Tibial nerve (tissue), 4 donors: ENCODE measurements around the gene ALDH4A1. TPM values are rescaled to one million over a fixed set of nuclear protein-coding genes. Genes with fewer than 3 reads are reported as not detected.

Source experiments
- DNase-seq, 2 donors: peaks; one replicate each; pipeline ENCODE4 v3.0.0-alpha.2; 2019; ENCODE audit warnings: low spot score in 2 of 2
- H3K27ac ChIP-seq, 4 donors: fragments of 200-600 bp; sonication (generic) in 3 of 4; one replicate each; pipeline ENCODE4 v1.5.1; 2017 to 2019; ENCODE audit warnings: mild to moderate bottlenecking in 1 of 4
- H3K27me3 ChIP-seq, 2 donors: fragments of 200-600 bp; sonication (generic) in 1 of 2; one replicate each; pipeline versions ENCODE4 v1.5.1 to v1.6.0; 2017 to 2019
- H3K36me3 ChIP-seq, 3 donors: fragments of 200-600 bp; sonication (generic); one replicate each; pipeline ENCODE4 v1.5.1; 2018 to 2019
- H3K4me1 ChIP-seq, 4 donors: fragments of 200-600 bp; sonication (generic) in 3 of 4; one replicate each; pipeline ENCODE4 v1.5.1; 2017 to 2019
- H3K4me3 ChIP-seq, 4 donors: fragments of 200-600 bp; sonication (generic) in 3 of 4; one replicate each; pipeline ENCODE4 v1.5.1; 2017 to 2019; ENCODE audit warnings: mild to moderate bottlenecking in 1 of 4, moderate library complexity in 1 of 4
- H3K9me3 ChIP-seq, 4 donors: fragments of 200-600 bp; sonication (generic) in 3 of 4; one replicate each; pipeline ENCODE4 v1.5.1; 2017 to 2019
- CTCF ChIP-seq, 5 experiments: fragments of 200-600 bp in 3 of 5; fragments of 450-650 bp in 2 of 5; sonication (generic) in 3 of 5; IDR thresholded peaks; one replicate each; pipeline ENCODE4 v1.5.1; 2016 to 2019; ENCODE audit warnings: antibody characterized with exemption in 5 of 5, mild to moderate bottlenecking in 3 of 5, moderate library complexity in 2 of 5
- EP300 ChIP-seq, 2 donors: sonication (generic); formaldehyde crosslinking; IDR thresholded peaks; one replicate each; pipeline ENCODE4 v1.6.1; 2017; ENCODE audit warnings: antibody characterized with exemption in 2 of 2, mild to moderate bottlenecking in 1 of 2
- POLR2A ChIP-seq, 2 donors: fragments of 450-650 bp; IDR thresholded peaks; one replicate each; pipeline ENCODE4 v1.6.1; 2017; ENCODE audit warnings: antibody characterized with exemption in 2 of 2, mild to moderate bottlenecking in 2 of 2, moderate library complexity in 2 of 2
- WGBS, 2 donors: methylation state at CpG; one replicate each; pipeline ENCODE4 v1.1.5; 2018; 5-methylcytosine and 5-hydroxymethylcytosine counted together
- total RNA-seq, 4 donors: library from RNA; depleted of rRNA; stranded (reverse); fragments of >200 nt; gene quantifications; one replicate each; pipeline ENCODE4 v1.1.0, GENCODE V29; 2016

Gene ALDH4A1
- total RNA-seq, 4 donors from 2014 or later: 31.2 to 42.0 (median 35.3) TPM

GRCh38 chr1:18942340-18942739 lies 40.0 kb upstream of the ALDH4A1 start:
- peaks cover 0 to 52% (median 30%) of the 10 kb centered on the region in 4 donors for H3K4me1 ChIP-seq
- no peaks in the 10 kb centered on the region for H3K9me3 ChIP-seq
- DNase-seq: no peak
- H3K27me3 ChIP-seq: no peaks in the 10 kb centered on the region
- H3K27ac ChIP-seq: peak overlapping the region in 2 of 4 donors; percentile 70 to 87
- TF ChIP-seq POLR2A (IDR thresholded peaks at IDR 0.05) (no peak), EP300 (IDR thresholded peaks at IDR 0.05) (no peak)
- WGBS, 2 donors: 84 to 94% methylated on average over 4 of the region's 4 CpGs
- H3K4me3 ChIP-seq: no peak overlapping the region
- no peaks in the 10 kb centered on the region for H3K36me3 ChIP-seq

- peak overlapping the region in 2 of 4 donors; percentile 70 to 87 for H3K27ac ChIP-seq
- H3K27me3 ChIP-seq: no peaks in the 10 kb centered on the region
- no peaks in the 10 kb centered on the region for H3K36me3 ChIP-seq
- H3K9me3 ChIP-seq: no peaks in the 10 kb centered on the region
- 38 to 43% methylated on average over 17 to 18 of the region's 18 CpGs for WGBS, 2 donors
- no peak overlapping the region for H3K4me3 ChIP-seq
- peaks cover 0 to 49% (median 28%) of the 10 kb centered on the region in 4 donors for H3K4me1 ChIP-seq
- no peak for DNase-seq
- TF ChIP-seq EP300 (IDR thresholded peaks at IDR 0.05) (peak in 1 of 2 donors; percentile 16), POLR2A (IDR thresholded peaks at IDR 0.05) (no peak)
Measured at GRCh38 chr1:18941221-18942141, 39.1 kb upstream of the ALDH4A1 start.

- Histone ChIP-seq H3K4me1 (peaks cover 0 to 45% (median 24%) of the 10 kb centered on the region in 4 donors), H3K27me3 (no peaks in the 10 kb centered on the region), H3K27ac (peak overlapping the region in 2 of 4 donors; percentile 70 to 87), H3K4me3 (no peak overlapping the region), H3K36me3 (no peaks in the 10 kb centered on the region), H3K9me3 (no peaks in the 10 kb centered on the region)
- 84 to 87% methylated on average over 13 of the region's 13 CpGs for WGBS, 2 donors
- DNase-seq: no peak
- TF ChIP-seq CTCF (IDR thresholded peaks at IDR 0.05) (no peak), EP300 (IDR thresholded peaks at IDR 0.05) (no peak), POLR2A (IDR thresholded peaks at IDR 0.05) (no peak)
Measured at GRCh38 chr1:18940303-18941020, 38.1 kb upstream of the ALDH4A1 start.

- H3K4me1 ChIP-seq: peaks cover 0 to 42% (median 17%) of the 10 kb centered on the region in 4 donors
- H3K27ac ChIP-seq: peak overlapping the region in 1 of 4 donors; percentile 59
- no peaks in the 10 kb centered on the region for H3K27me3 ChIP-seq
- 70 to 76% methylated on average over 6 to 7 of the region's 7 CpGs for WGBS, 2 donors
- no peak overlapping the region for H3K4me3 ChIP-seq
- no peak for DNase-seq
- TF ChIP-seq EP300 (IDR thresholded peaks at IDR 0.05) (no peak), POLR2A (IDR thresholded peaks at IDR 0.05) (no peak), CTCF (IDR thresholded peaks at IDR 0.05) (no peak)
- no peaks in the 10 kb centered on the region for H3K9me3 ChIP-seq
- no peaks in the 10 kb centered on the region for H3K36me3 ChIP-seq
Measured at GRCh38 chr1:18939398-18940302, 37.3 kb upstream of the ALDH4A1 start.

GRCh38 chr1:18938707-18939070 lies 36.3 kb upstream of the ALDH4A1 start:
- no peak for DNase-seq
- Histone ChIP-seq H3K27ac (no peak overlapping the region), H3K9me3 (no peaks in the 10 kb centered on the region), H3K4me1 (peaks cover 0 to 42% (median 16%) of the 10 kb centered on the region in 4 donors), H3K27me3 (no peaks in the 10 kb centered on the region), H3K36me3 (no peaks in the 10 kb centered on the region), H3K4me3 (no peak overlapping the region)
- TF ChIP-seq POLR2A (IDR thresholded peaks at IDR 0.05) (no peak), CTCF (IDR thresholded peaks at IDR 0.05) (no peak), EP300 (IDR thresholded peaks at IDR 0.05) (no peak)
- 59 to 60% methylated on average over 1 to 2 of the region's 2 CpGs for WGBS, 2 donors
